Measurements from ENCODE around the gene NTHL1. TPM values are rescaled to one million over a fixed set of nuclear protein-coding genes. Genes with fewer than 3 reads are reported as not detected.

The NTHL1 gene
- total RNA-seq, 2 donors from 2014 or later: 10.3 to 17.7 TPM

- Histone ChIP-seq H3K4me3 (peak overlapping the region; percentile 4 to 34), H3K36me3 (peaks cover 77% of the 10 kb centered on the region), H3K9me3 (no peaks in the 10 kb centered on the region), H3K27me3 (no peaks in the 10 kb centered on the region), H3K27ac (peak overlapping the region; percentile 75 to 77), H3K4me1 (peaks cover 0 to 7% of the 10 kb centered on the region in 2 donors)
- DNase-seq (ENCODE audit: low spot score): no peak
- no peak for TF ChIP-seq CTCF (IDR thresholded peaks at IDR 0.05)
These were observed 42.3 kb upstream of the NTHL1 start for GRCh38 chr16:2089706-2090480.

GRCh38 chr16:2088759-2089358 lies 41.2 kb upstream of the NTHL1 start:
- H3K27me3 ChIP-seq: no peaks in the 10 kb centered on the region
- no peaks in the 10 kb centered on the region for H3K9me3 ChIP-seq
- no peak for DNase-seq (ENCODE audit: low spot score)
- TF ChIP-seq CTCF (IDR thresholded peaks at IDR 0.05): no peak
- H3K27ac ChIP-seq: no peak overlapping the region
- H3K36me3 ChIP-seq: peaks cover 66% of the 10 kb centered on the region
- no peak overlapping the region for H3K4me3 ChIP-seq
- peaks cover 0 to 7% of the 10 kb centered on the region in 2 donors for H3K4me1 ChIP-seq

GRCh38 chr16:2087748-2088631 lies 40.4 kb upstream of the NTHL1 start:
- Histone ChIP-seq H3K27me3 (no peaks in the 10 kb centered on the region), H3K4me1 (peaks cover 0 to 7% of the 10 kb centered on the region in 2 donors), H3K4me3 (no peak overlapping the region), H3K9me3 (no peaks in the 10 kb centered on the region), H3K36me3 (peaks cover 58% of the 10 kb centered on the region), H3K27ac (no peak overlapping the region)
- no peak for TF ChIP-seq CTCF (IDR thresholded peaks at IDR 0.05)
- no peak for DNase-seq (ENCODE audit: low spot score)

GRCh38 chr16:2086812-2087747 lies 39.4 kb upstream of the NTHL1 start:
- peaks cover 48% of the 10 kb centered on the region for H3K36me3 ChIP-seq
- no peak overlapping the region for H3K27ac ChIP-seq
- no peaks in the 10 kb centered on the region for H3K27me3 ChIP-seq
- TF ChIP-seq CTCF (IDR thresholded peaks at IDR 0.05): no peak
- H3K9me3 ChIP-seq: no peaks in the 10 kb centered on the region
- no peak for DNase-seq (ENCODE audit: low spot score)
- no peak overlapping the region for H3K4me3 ChIP-seq
- peaks cover 0 to 16% of the 10 kb centered on the region in 2 donors for H3K4me1 ChIP-seq

Data from right atrium auricular region (tissue), 2 donors.